Activated CD4-positive, alpha-beta T cell treated with anti-CD3 and anti-CD28 coated beads, Interleukin-2, Interleukin-4, amounts not matched to agents 100 ng/mL and 50 ng/mL, durations not matched to agents 16 hours and 8 hours (primary cell): ENCODE measurements around the gene TELO2.
A peak's percentile ranks its signal among the peaks of the same experiment; 100 is the strongest.
"Not testable (repeated sequence)": the region's sequence is repeated elsewhere in the genome, so short reads cannot be mapped to it uniquely, and the experiment has no call there.

ENCODE experiments used
- DNase-seq: peaks from one replicate; pipeline ENCODE4 v3.0.0-alpha.2; 2020; ENCODE audit warnings: low spot score

The TELO2 gene

GRCh38 chr16:1457489-1458245 lies 35.5 kb upstream of the TELO2 start:
- no peak for DNase-seq

- peak; percentile 26 for DNase-seq
Measured at GRCh38 chr16:1458336-1458976, 34.7 kb upstream of the TELO2 start.

- no peak for DNase-seq
Measured at GRCh38 chr16:1458977-1459341, 34.2 kb upstream of the TELO2 start.

GRCh38 chr16:1459967-1460366 lies 33.2 kb upstream of the TELO2 start:
- no peak for DNase-seq

GRCh38 chr16:1460602-1461138 lies 32.5 kb upstream of the TELO2 start:
- DNase-seq: no peak

- no peak for DNase-seq
Measured at GRCh38 chr16:1461146-1461545, 32.0 kb upstream of the TELO2 start.

GRCh38 chr16:1464196-1464893 lies 28.8 kb upstream of the TELO2 start:
- no peak for DNase-seq

GRCh38 chr16:1464894-1465566 lies 28.1 kb upstream of the TELO2 start:
- DNase-seq: no peak

GRCh38 chr16:1465567-1465915 lies 27.6 kb upstream of the TELO2 start:
- DNase-seq: no peak

GRCh38 chr16:1466054-1466453 lies 27.1 kb upstream of the TELO2 start:
- DNase-seq: no peak

GRCh38 chr16:1466968-1467521 lies 26.1 kb upstream of the TELO2 start:
- DNase-seq: no peak

- DNase-seq: no peak
Measured at GRCh38 chr16:1468426-1468810, 24.7 kb upstream of the TELO2 start.

- not testable (repeated sequence) for DNase-seq
Measured at GRCh38 chr16:1469141-1469540, 24.0 kb upstream of the TELO2 start.

GRCh38 chr16:1469693-1470201 lies 23.4 kb upstream of the TELO2 start:
- no peak for DNase-seq

GRCh38 chr16:1470481-1471251 lies 22.5 kb upstream of the TELO2 start:
- DNase-seq: no peak

GRCh38 chr16:1471569-1472194 lies 21.5 kb upstream of the TELO2 start:
- DNase-seq: no peak

GRCh38 chr16:1472974-1473373 lies 20.2 kb upstream of the TELO2 start:
- DNase-seq: no peak

- no peak for DNase-seq
Measured at GRCh38 chr16:1474082-1474795, 18.9 kb upstream of the TELO2 start.

- DNase-seq: peak; percentile 90
Measured at GRCh38 chr16:1474796-1475551, 18.2 kb upstream of the TELO2 start, which contains the start of gene CLCN7. Gene CLCN7, minus strand, starts transcription at chr16:1475028. Its CDS starts 54 bp downstream, at chr16:1474974.
